Type B pancreatic cell (in vitro differentiated cells): ENCODE data around the gene SLC23A2. TPM values are rescaled to one million over a fixed set of nuclear protein-coding genes. Genes with fewer than 3 reads are reported as not detected.
A peak's percentile ranks its signal among the peaks of the same experiment; 100 is the strongest.

ENCODE experiments used
- DNase-seq: peaks from one replicate; pipeline ENCODE4 v3.0.0; 2021; ENCODE audit warnings: mixed read lengths; ENCODE audit not compliant: unreplicated experiment; ENCODE audit errors: extremely low spot score
- H3K27ac Mint-ChIP-seq: 2 replicates; pipeline ENCODE4 v1.8.0; 2021; ENCODE audit warnings: mild to moderate bottlenecking, mixed read lengths
- H3K27me3 Mint-ChIP-seq: 2 replicates; pipeline ENCODE4 v1.8.0; 2021; ENCODE audit warnings: mixed read lengths
- H3K36me3 Mint-ChIP-seq: 2 replicates; pipeline ENCODE4 v1.8.0; 2021; ENCODE audit warnings: mixed read lengths
- H3K4me1 Mint-ChIP-seq: one replicate; pipeline ENCODE4 v1.8.0; 2021; ENCODE audit warnings: mixed read lengths; ENCODE audit not compliant: unreplicated experiment
- H3K4me3 Mint-ChIP-seq: 2 replicates; pipeline ENCODE4 v1.8.0; 2021; ENCODE audit warnings: mild to moderate bottlenecking, mixed read lengths
- H3K9me3 Mint-ChIP-seq: 2 replicates; pipeline ENCODE4 v1.8.0; 2021; ENCODE audit warnings: mixed read lengths
- CTCF ChIP-seq: fragments of 200-600 bp; sonication (generic); conservative IDR thresholded peaks from 2 replicates; pipeline ENCODE4 v1.5.0; 2021; ENCODE audit warnings: antibody characterized with exemption, mild to moderate bottlenecking
- total RNA-seq: library from RNA; stranded (reverse); gene quantifications from 2 replicates; pipeline ENCODE4 v1.2.1, GENCODE V29; 2021; ENCODE audit warnings: low replicate concordance

Gene SLC23A2
- total RNA-seq, 1 donor from 2014 or later: 19.6 TPM

DNA sequence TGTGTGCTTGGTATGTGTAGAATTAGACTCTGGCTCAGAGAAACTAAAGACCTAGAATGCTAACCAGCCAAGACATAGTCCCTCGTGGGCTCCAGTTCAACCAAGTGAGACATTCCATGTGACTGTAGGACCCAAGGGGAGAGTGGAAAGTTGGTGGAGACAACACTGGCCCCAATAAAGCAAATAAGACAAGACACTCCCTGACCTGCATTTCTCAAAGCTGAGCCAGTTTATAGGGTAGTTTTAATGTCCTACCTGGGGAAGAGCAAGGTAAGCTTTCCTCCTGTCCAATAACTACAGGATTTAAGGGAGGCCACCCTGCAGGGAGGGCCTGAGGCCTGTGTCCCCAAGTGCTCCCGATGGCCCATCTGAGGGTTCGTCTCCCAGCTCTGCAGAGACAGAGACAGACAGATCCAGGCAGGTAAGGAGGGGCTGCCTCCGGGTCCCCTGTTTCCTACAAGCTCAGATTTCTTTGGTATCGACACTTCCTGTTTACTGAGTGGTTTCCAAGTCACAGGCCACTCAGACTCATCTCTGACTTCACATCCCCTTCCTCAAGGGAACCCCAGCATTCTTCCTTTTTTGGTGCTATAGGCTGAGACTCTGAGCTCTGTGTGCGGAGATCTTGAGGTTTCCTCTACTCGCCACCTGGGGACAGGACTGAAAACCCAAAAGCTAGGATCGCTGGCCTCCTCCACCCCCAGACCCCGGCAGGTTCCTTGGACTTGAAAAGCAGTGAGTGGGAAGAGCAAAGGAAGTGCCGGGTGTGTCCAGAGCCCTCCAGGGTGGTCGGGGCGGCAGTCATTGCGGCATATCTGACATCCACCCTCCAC, 187.2 kb downstream of the SLC23A2 start:
- peaks cover 3% of the 10 kb centered on the region for H3K36me3 Mint-ChIP-seq
- peaks cover 28% of the 10 kb centered on the region for H3K4me1 Mint-ChIP-seq
- H3K4me3 Mint-ChIP-seq: peak overlapping the region; percentile 50
- H3K9me3 Mint-ChIP-seq: peaks cover 7% of the 10 kb centered on the region
- no peak overlapping the region for H3K27ac Mint-ChIP-seq
- no peak for DNase-seq
- peaks cover 4% of the 10 kb centered on the region for H3K27me3 Mint-ChIP-seq
- TF ChIP-seq CTCF: no peak

GRCh38 chr20:4813076-4813862, 188.0 kb downstream of the SLC23A2 start:
- no peak overlapping the region for H3K27ac Mint-ChIP-seq
- H3K9me3 Mint-ChIP-seq: peaks cover 7% of the 10 kb centered on the region
- no peak overlapping the region for H3K4me3 Mint-ChIP-seq
- no peak for DNase-seq
- H3K27me3 Mint-ChIP-seq: peaks cover 4% of the 10 kb centered on the region
- no peak for TF ChIP-seq CTCF
- peaks cover 32% of the 10 kb centered on the region for H3K4me1 Mint-ChIP-seq
- H3K36me3 Mint-ChIP-seq: peaks cover 3% of the 10 kb centered on the region

- Mint-ChIP-seq H3K4me1 (peaks cover 31% of the 10 kb centered on the region), H3K27ac (no peak overlapping the region), H3K36me3 (peaks cover 3% of the 10 kb centered on the region), H3K9me3 (peaks cover 7% of the 10 kb centered on the region), H3K27me3 (peaks cover 4% of the 10 kb centered on the region), H3K4me3 (no peak overlapping the region)
- DNase-seq: no peak
- no peak for TF ChIP-seq CTCF
These were observed 188.7 kb downstream of the SLC23A2 start for GRCh38 chr20:4812641-4813075.

DNA sequence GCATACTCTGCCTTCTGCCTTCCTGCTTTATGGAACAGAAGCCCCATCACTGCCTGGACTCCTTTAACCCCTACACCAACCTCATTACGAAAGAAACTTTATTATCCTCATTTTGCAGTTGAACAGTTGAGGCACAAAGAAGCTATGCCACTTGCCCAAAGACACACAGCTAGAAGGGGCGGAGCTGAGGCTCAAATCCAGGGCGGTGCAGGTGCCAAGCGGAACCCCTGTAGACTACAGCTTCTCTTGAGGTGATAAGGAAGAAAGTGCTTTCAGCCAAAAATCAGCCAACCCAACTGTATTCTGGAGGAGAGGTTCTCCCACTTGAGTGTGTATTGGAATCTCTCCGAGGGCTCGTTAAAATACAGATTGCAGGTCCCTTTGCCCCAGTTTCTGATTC, 189.1 kb downstream of the SLC23A2 start:
- TF ChIP-seq CTCF: no peak
- DNase-seq: no peak
- no peak overlapping the region for H3K4me3 Mint-ChIP-seq
- peaks cover 26% of the 10 kb centered on the region for H3K4me1 Mint-ChIP-seq
- peaks cover 3% of the 10 kb centered on the region for H3K36me3 Mint-ChIP-seq
- no peak overlapping the region for H3K27ac Mint-ChIP-seq
- H3K9me3 Mint-ChIP-seq: peaks cover 3% of the 10 kb centered on the region
- H3K27me3 Mint-ChIP-seq: peaks cover 4% of the 10 kb centered on the region

GRCh38 chr20:4811661-4812181, 189.6 kb downstream of the SLC23A2 start:
- H3K36me3 Mint-ChIP-seq: no peaks in the 10 kb centered on the region
- TF ChIP-seq CTCF: no peak
- H3K9me3 Mint-ChIP-seq: no peaks in the 10 kb centered on the region
- peaks cover 24% of the 10 kb centered on the region for H3K4me1 Mint-ChIP-seq
- peaks cover 4% of the 10 kb centered on the region for H3K27me3 Mint-ChIP-seq
- no peak overlapping the region for H3K27ac Mint-ChIP-seq
- no peak for DNase-seq
- H3K4me3 Mint-ChIP-seq: no peak overlapping the region
